WTC11 (cell line): ENCODE measurements around the gene HSP90AB1.

ENCODE experiments used
- ATF3 ChIP-seq: sonication (generic); formaldehyde crosslinking; conservative IDR thresholded peaks from 2 replicates; pipeline ENCODE4 v1.8.1; 2022; ENCODE audit warnings: mild to moderate bottlenecking, missing genetic modification reagents
- CREM ChIP-seq: sonication (generic); formaldehyde crosslinking; IDR thresholded peaks from 2 replicates; pipeline ENCODE4 v1.8.1; 2022; ENCODE audit warnings: mild to moderate bottlenecking, missing genetic modification reagents, moderate library complexity
- ESRRA ChIP-seq: sonication (generic); formaldehyde crosslinking; IDR thresholded peaks from 2 replicates; pipeline ENCODE4 v1.8.1; 2022; ENCODE audit warnings: mild to moderate bottlenecking, missing genetic modification reagents, borderline replicate concordance
- NR3C1 ChIP-seq: sonication (generic); formaldehyde crosslinking; conservative IDR thresholded peaks from 2 replicates; pipeline ENCODE4 v1.8.1; 2023; ENCODE audit warnings: low read depth, mild to moderate bottlenecking, missing genetic modification reagents
- PREB ChIP-seq: sonication (generic); formaldehyde crosslinking; IDR thresholded peaks from 2 replicates; pipeline ENCODE4 v1.8.1; 2022; ENCODE audit warnings: mild to moderate bottlenecking, missing genetic modification reagents, moderate library complexity, borderline replicate concordance
- SP1 ChIP-seq: sonication (generic); formaldehyde crosslinking; conservative IDR thresholded peaks from 2 replicates; pipeline ENCODE4 v1.8.1; 2022; ENCODE audit warnings: missing genetic modification reagents
- USF2 ChIP-seq: sonication (generic); formaldehyde crosslinking; IDR thresholded peaks from 2 replicates; pipeline ENCODE4 v1.8.1; 2023; ENCODE audit warnings: mild to moderate bottlenecking, missing genetic modification reagents, moderate library complexity
- TF ChIP-seq, protein P1 (sequence below): fragments of 200-600 bp; IDR thresholded peaks from 2 replicates; pipeline ENCODE4 v1.8.0; 2022; ENCODE audit warnings: antibody characterized with exemption
- TF ChIP-seq, protein P2 (sequence below): sonication (generic); formaldehyde crosslinking; IDR thresholded peaks from 2 replicates; pipeline ENCODE4 v1.8.1; 2023; ENCODE audit warnings: mild to moderate bottlenecking, moderate library complexity, missing genetic modification reagents
- TF ChIP-seq, protein P3 (sequence below): sonication (generic); formaldehyde crosslinking; IDR thresholded peaks from 2 replicates; pipeline ENCODE4 v1.8.0; 2022; ENCODE audit warnings: mild to moderate bottlenecking, missing genetic modification reagents
- TF ChIP-seq, protein P4 (sequence below): sonication (generic); formaldehyde crosslinking; IDR thresholded peaks from 2 replicates; pipeline ENCODE4 v1.8.0; 2023; ENCODE audit warnings: missing genetic modification reagents, mild to moderate bottlenecking, borderline replicate concordance

GRCh38 chr6:44301782-44302564 is 55.1 kb downstream of the HSP90AB1 start:
- TF ChIP-seq ESRRA (CRISPR knock-in tag) (no peak), USF2 (CRISPR knock-in tag) (no peak), SP1 (CRISPR knock-in tag) (no peak), NR3C1 (no peak), ATF3 (CRISPR knock-in tag) (no peak), CREM (CRISPR knock-in tag) (no peak), PREB (no peak)
- TF ChIP-seq, protein P1, sequence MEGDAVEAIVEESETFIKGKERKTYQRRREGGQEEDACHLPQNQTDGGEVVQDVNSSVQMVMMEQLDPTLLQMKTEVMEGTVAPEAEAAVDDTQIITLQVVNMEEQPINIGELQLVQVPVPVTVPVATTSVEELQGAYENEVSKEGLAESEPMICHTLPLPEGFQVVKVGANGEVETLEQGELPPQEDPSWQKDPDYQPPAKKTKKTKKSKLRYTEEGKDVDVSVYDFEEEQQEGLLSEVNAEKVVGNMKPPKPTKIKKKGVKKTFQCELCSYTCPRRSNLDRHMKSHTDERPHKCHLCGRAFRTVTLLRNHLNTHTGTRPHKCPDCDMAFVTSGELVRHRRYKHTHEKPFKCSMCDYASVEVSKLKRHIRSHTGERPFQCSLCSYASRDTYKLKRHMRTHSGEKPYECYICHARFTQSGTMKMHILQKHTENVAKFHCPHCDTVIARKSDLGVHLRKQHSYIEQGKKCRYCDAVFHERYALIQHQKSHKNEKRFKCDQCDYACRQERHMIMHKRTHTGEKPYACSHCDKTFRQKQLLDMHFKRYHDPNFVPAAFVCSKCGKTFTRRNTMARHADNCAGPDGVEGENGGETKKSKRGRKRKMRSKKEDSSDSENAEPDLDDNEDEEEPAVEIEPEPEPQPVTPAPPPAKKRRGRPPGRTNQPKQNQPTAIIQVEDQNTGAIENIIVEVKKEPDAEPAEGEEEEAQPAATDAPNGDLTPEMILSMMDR = no peak
- TF ChIP-seq, protein P2, sequence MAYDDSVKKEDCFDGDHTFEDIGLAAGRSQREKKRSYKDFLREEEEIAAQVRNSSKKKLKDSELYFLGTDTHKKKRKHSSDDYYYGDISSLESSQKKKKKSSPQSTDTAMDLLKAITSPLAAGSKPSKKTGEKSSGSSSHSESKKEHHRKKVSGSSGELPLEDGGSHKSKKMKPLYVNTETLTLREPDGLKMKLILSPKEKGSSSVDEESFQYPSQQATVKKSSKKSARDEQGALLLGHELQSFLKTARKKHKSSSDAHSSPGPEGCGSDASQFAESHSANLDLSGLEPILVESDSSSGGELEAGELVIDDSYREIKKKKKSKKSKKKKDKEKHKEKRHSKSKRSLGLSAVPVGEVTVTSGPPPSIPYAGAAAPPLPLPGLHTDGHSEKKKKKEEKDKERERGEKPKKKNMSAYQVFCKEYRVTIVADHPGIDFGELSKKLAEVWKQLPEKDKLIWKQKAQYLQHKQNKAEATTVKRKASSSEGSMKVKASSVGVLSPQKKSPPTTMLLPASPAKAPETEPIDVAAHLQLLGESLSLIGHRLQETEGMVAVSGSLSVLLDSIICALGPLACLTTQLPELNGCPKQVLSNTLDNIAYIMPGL (CRISPR knock-in tag) = no peak
- TF ChIP-seq, protein P3, sequence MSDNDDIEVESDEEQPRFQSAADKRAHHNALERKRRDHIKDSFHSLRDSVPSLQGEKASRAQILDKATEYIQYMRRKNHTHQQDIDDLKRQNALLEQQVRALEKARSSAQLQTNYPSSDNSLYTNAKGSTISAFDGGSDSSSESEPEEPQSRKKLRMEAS (CRISPR knock-in tag) = no peak
- TF ChIP-seq, protein P4, sequence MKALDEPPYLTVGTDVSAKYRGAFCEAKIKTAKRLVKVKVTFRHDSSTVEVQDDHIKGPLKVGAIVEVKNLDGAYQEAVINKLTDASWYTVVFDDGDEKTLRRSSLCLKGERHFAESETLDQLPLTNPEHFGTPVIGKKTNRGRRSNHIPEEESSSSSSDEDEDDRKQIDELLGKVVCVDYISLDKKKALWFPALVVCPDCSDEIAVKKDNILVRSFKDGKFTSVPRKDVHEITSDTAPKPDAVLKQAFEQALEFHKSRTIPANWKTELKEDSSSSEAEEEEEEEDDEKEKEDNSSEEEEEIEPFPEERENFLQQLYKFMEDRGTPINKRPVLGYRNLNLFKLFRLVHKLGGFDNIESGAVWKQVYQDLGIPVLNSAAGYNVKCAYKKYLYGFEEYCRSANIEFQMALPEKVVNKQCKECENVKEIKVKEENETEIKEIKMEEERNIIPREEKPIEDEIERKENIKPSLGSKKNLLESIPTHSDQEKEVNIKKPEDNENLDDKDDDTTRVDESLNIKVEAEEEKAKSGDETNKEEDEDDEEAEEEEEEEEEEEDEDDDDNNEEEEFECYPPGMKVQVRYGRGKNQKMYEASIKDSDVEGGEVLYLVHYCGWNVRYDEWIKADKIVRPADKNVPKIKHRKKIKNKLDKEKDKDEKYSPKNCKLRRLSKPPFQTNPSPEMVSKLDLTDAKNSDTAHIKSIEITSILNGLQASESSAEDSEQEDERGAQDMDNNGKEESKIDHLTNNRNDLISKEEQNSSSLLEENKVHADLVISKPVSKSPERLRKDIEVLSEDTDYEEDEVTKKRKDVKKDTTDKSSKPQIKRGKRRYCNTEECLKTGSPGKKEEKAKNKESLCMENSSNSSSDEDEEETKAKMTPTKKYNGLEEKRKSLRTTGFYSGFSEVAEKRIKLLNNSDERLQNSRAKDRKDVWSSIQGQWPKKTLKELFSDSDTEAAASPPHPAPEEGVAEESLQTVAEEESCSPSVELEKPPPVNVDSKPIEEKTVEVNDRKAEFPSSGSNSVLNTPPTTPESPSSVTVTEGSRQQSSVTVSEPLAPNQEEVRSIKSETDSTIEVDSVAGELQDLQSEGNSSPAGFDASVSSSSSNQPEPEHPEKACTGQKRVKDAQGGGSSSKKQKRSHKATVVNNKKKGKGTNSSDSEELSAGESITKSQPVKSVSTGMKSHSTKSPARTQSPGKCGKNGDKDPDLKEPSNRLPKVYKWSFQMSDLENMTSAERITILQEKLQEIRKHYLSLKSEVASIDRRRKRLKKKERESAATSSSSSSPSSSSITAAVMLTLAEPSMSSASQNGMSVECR = no peak
